ENCODE data around the gene PRKCB.

PRKCB gene

DNA sequence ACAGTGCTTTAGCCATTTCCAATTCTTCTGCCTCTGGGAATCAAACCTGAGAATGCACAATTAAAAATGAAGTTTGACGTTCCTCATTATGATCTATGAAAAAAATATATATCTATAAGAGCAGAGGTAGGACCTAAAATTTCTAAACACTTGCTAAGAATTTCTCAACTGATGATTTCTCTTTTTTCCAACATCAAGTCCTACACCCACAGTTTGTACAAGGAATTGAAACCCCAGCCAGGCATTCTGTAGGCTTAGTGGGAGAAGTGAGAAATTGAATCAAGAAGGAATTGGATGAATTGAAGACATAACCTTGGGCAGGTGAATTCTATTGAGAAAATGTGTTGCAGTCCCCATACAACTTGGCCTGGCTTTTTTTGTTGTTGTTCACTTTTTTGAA, 423.0 kb downstream of the PRKCB start:
- no peak for DNase-seq

- no peak for DNase-seq
Observed at GRCh38 chr16:24262816-24263215, 427.0 kb downstream of the PRKCB start.

All from midbrain (tissue), 1 donor.